ENCODE results near the gene PPP3R1. TPM values are rescaled to one million over a fixed set of nuclear protein-coding genes. Genes with fewer than 3 reads are reported as not detected.

Gene PPP3R1
- polyA plus RNA-seq, 1 donor (not counting 4 experiments of a cell fraction or from before 2014, with no cell fraction given) = 21.6 TPM

GRCh38 chr2:68172990-68173700 is 79.2 kb downstream of the PPP3R1 start:
- no peak for TF ChIP-seq EZH2 (IDR thresholded peaks at IDR 0.05; ENCODE audit: low read length)
- no peak for TF ChIP-seq CTCF (optimal IDR thresholded peaks at IDR 0.05 in 1 of 3, IDR thresholded peaks at IDR 0.05 in 1 of 3, conservative IDR thresholded peaks at IDR 0.05 in 1 of 3; ENCODE audit: extremely low read depth in 1 of 3, insufficient read depth in 2 of 3, low read length in 3 of 3)
- H3K27me3 ChIP-seq (ENCODE audit: control insufficient read depth, extremely low read depth, insufficient read depth, low read length) = no peaks in the 10 kb centered on the region
- peaks cover 5 to 20% of the 10 kb centered on the region in 2 experiments for H3K36me3 ChIP-seq (ENCODE audit: control insufficient read depth in 2 of 2, extremely low read depth in 1 of 2, insufficient read depth in 2 of 2, low read length in 2 of 2)
- dilution Hi-C loops (cut with MboI; ENCODE audit: extremely low pct_ligation_motif_present, low sequenced_read_pairs) = no loop called here
- H3K9me3 ChIP-seq (ENCODE audit: control insufficient read depth, low read depth, low read length) = no peaks in the 10 kb centered on the region
- peak overlapping the region; percentile 36 for H3K27ac ChIP-seq (ENCODE audit: control insufficient read depth, insufficient read depth, low read length)
- H3K79me2 ChIP-seq (ENCODE audit: control insufficient read depth, insufficient read depth, low read length) = peaks cover 8% of the 10 kb centered on the region
- peak overlapping the region; percentile 18 for H3K4me2 ChIP-seq (ENCODE audit: control insufficient read depth, extremely low read depth, insufficient read depth, low read depth, low read length)
- peaks cover 13% of the 10 kb centered on the region for H3K4me1 ChIP-seq (ENCODE audit: control insufficient read depth, extremely low read depth, insufficient read depth, low read length)
- no peak overlapping the region for H3K9ac ChIP-seq (ENCODE audit: control insufficient read depth, extremely low read depth, insufficient read depth, low read length)
- DNase-seq (ENCODE audit: low read depth, low spot score) (peak; percentile 60), FAIRE-seq (peak; percentile 77)
- H3K4me3 ChIP-seq (ENCODE audit: control insufficient read depth in 2 of 3, extremely low read depth in 1 of 3, insufficient read depth in 2 of 3, low read depth in 1 of 3, low read length in 3 of 3) = no peak overlapping the region
- no peaks in the 10 kb centered on the region for H3K9me1 ChIP-seq (ENCODE audit: control insufficient read depth, extremely low read depth, insufficient read depth, low read length)
- H4K20me1 ChIP-seq (ENCODE audit: control insufficient read depth, extremely low read depth, insufficient read depth, low read length) = no peaks in the 10 kb centered on the region
- no peak overlapping the region for H2AFZ ChIP-seq (ENCODE audit: control insufficient read depth, low read length)

GRCh38 chr2:68172521-68172920 is 79.8 kb downstream of the PPP3R1 start:
- Histone ChIP-seq H3K9ac (ENCODE audit: control insufficient read depth, extremely low read depth, insufficient read depth, low read length) (no peak overlapping the region), H3K4me2 (ENCODE audit: control insufficient read depth, extremely low read depth, insufficient read depth, low read depth, low read length) (peak overlapping the region; percentile 18), H3K9me1 (ENCODE audit: control insufficient read depth, extremely low read depth, insufficient read depth, low read length) (no peaks in the 10 kb centered on the region), H3K79me2 (ENCODE audit: control insufficient read depth, insufficient read depth, low read length) (peaks cover 9% of the 10 kb centered on the region), H3K36me3 (ENCODE audit: control insufficient read depth in 2 of 2, extremely low read depth in 1 of 2, insufficient read depth in 2 of 2, low read length in 2 of 2) (peaks cover 5 to 17% of the 10 kb centered on the region in 2 experiments), H2AFZ (ENCODE audit: control insufficient read depth, low read length) (no peak overlapping the region), H4K20me1 (ENCODE audit: control insufficient read depth, extremely low read depth, insufficient read depth, low read length) (no peaks in the 10 kb centered on the region), H3K4me3 (ENCODE audit: control insufficient read depth in 2 of 3, extremely low read depth in 1 of 3, insufficient read depth in 2 of 3, low read depth in 1 of 3, low read length in 3 of 3) (no peak overlapping the region), H3K27ac (ENCODE audit: control insufficient read depth, insufficient read depth, low read length) (peak overlapping the region; percentile 36), H3K27me3 (ENCODE audit: control insufficient read depth, extremely low read depth, insufficient read depth, low read length) (no peaks in the 10 kb centered on the region), H3K9me3 (ENCODE audit: control insufficient read depth, low read depth, low read length) (no peaks in the 10 kb centered on the region), H3K4me1 (ENCODE audit: control insufficient read depth, extremely low read depth, insufficient read depth, low read length) (peaks cover 13% of the 10 kb centered on the region)
- TF ChIP-seq CTCF (optimal IDR thresholded peaks at IDR 0.05 in 1 of 3, IDR thresholded peaks at IDR 0.05 in 1 of 3, conservative IDR thresholded peaks at IDR 0.05 in 1 of 3; ENCODE audit: extremely low read depth in 1 of 3, insufficient read depth in 2 of 3, low read length in 3 of 3) (no peak), EZH2 (IDR thresholded peaks at IDR 0.05; ENCODE audit: low read length) (no peak)
- DNase-seq (ENCODE audit: low read depth, low spot score) = no peak
- no peak for FAIRE-seq
- dilution Hi-C loops (cut with MboI; ENCODE audit: extremely low pct_ligation_motif_present, low sequenced_read_pairs) = no loop called here

All from keratinocyte (primary cell).